ENCODE results near the gene GIPC3.

GRCh38 chr19:3565139-3565538 lies 20.1 kb upstream of the GIPC3 start:
- no peak for TF ChIP-seq CTCF (IDR thresholded peaks at IDR 0.05)
- TF ChIP-seq POLR2A (IDR thresholded peaks at IDR 0.05) = no peak

All from body of pancreas (tissue), 4 donors.